ENCODE results near the gene MAP2K2.
"Not testable (repeated sequence)": the region's sequence is repeated elsewhere in the genome, so short reads cannot be mapped to it uniquely, and the experiment has no call there.

MAP2K2 gene

GRCh38 chr19:4123615-4124568 is at the start of gene MAP2K2:
Gene MAP2K2 (minus strand): TSS chr19:4124122. CDS start chr19:4123875, 247 bp downstream.
- DNase-seq (ENCODE audit: insufficient read length, low spot score) (peak; percentile 81), FAIRE-seq (no peak)
- TF ChIP-seq CTCF (IDR thresholded peaks at IDR 0.05; ENCODE audit: insufficient read depth, missing control alignments), result no peak

- no peak for FAIRE-seq
Observed at GRCh38 chr19:4172861-4173473, 49.0 kb upstream of the MAP2K2 start.

GRCh38 chr19:4171676-4172075 is 47.8 kb upstream of the MAP2K2 start:
- no peak for DNase-seq (ENCODE audit: insufficient read length, low spot score)

More at GRCh38 chr19:4172861-4173473, 49.0 kb upstream of the MAP2K2 start:
- DNase-seq (ENCODE audit: insufficient read length, low spot score), result no peak
- no peak for TF ChIP-seq CTCF (IDR thresholded peaks at IDR 0.05; ENCODE audit: insufficient read depth, missing control alignments)

GRCh38 chr19:4164262-4164661 is 40.3 kb upstream of the MAP2K2 start:
- DNase-seq (ENCODE audit: insufficient read length, low spot score), result no peak
- FAIRE-seq, result no peak
- no peak for TF ChIP-seq CTCF (IDR thresholded peaks at IDR 0.05; ENCODE audit: insufficient read depth, missing control alignments)

More at GRCh38 chr19:4171676-4172075, 47.8 kb upstream of the MAP2K2 start:
- no peak for TF ChIP-seq CTCF (IDR thresholded peaks at IDR 0.05; ENCODE audit: insufficient read depth, missing control alignments)
- no peak for FAIRE-seq

- TF ChIP-seq CTCF (IDR thresholded peaks at IDR 0.05; ENCODE audit: insufficient read depth, missing control alignments), result no peak
- DNase-seq (ENCODE audit: insufficient read length, low spot score) (no peak), FAIRE-seq (no peak)
Observed at GRCh38 chr19:4161415-4162077, 37.6 kb upstream of the MAP2K2 start.

GRCh38 chr19:4157971-4158370 is 34.0 kb upstream of the MAP2K2 start:
- not testable (repeated sequence) for FAIRE-seq; DNase-seq (ENCODE audit: insufficient read length, low spot score)

GRCh38 chr19:4157164-4157563 is 33.2 kb upstream of the MAP2K2 start:
- FAIRE-seq (no peak), DNase-seq (ENCODE audit: insufficient read length, low spot score) (no peak)
- TF ChIP-seq CTCF (IDR thresholded peaks at IDR 0.05; ENCODE audit: insufficient read depth, missing control alignments), result no peak
